CD4-positive, alpha-beta T cell treated with Interleukin-10 for 1 hour (primary cell): ENCODE measurements around the gene RCC2.

Experiments
- DNase-seq: peaks from one replicate; pipeline ENCODE4 v3.0.0-alpha.2; 2020

The RCC2 gene

DNA sequence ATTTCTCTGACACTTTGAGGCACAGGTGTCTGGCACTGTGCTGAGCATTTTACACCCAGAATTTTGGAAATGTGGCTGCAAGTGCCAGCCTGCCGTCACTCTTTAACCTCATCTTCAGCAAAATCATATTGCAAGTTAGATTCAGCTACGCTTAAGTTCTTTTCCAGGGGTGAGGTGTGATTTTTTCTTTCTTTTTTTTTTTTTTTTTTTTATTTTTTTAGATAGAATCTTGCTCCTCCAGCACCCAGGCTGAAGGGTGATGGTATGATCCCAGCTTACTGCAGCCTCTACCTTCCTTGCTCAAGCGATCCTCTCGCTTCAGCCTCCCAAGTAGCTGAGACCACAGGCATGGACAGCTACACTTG, 2.5 kb upstream of the RCC2 start:
- DNase-seq = no peak

DNA sequence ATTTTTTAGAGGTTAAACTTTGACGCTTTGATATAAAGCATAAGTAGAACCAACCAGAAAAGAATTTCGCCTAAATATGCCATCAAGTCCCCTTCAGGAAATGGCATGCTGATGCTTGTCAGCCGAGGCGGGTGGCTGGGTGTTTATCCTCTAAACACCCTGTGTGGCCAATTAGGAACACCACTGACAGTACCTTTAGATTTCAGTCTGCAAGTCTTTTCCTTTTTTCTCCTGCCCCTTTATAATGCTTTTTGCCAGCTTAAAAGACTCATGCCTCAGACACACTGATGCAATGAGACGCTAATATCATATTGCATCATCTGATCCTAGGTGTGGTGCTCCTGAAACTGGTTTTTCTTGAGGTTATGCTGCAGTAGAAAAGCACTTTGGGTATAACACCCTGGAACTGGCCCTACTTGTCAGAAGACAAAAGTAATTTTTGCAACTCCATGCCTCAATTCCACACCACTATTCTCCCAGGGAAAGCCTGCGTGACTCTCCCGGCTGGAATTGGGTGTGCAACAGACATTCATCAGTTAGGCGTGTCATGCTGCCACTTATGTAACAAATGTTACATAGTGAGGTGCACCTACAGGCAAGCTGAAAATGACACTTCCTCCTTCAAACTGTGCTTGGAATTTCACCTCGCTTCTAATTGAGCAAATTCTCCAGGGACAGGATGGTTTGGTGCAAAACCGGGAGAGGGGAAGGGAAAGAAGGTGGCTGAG, 2.0 kb upstream of the RCC2 start:
- DNase-seq = no peak

DNA sequence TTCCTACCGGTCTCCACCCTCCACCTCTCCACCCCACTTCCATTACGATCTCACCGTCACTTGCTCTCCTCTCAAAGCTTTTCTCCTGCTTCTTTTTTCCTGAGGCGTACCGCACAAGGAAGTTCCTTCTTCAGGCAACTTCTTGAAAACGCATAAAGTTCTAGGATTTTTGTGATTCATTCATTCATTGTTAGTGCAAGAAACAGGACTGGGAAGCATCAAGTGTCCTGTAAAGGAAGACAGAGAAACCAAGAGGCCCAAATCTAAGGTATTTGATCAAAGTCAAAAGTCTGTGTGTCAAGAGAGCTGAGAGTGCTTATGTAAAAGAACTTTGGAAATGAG, 1.3 kb upstream of the RCC2 start:
- DNase-seq = no peak

DNA sequence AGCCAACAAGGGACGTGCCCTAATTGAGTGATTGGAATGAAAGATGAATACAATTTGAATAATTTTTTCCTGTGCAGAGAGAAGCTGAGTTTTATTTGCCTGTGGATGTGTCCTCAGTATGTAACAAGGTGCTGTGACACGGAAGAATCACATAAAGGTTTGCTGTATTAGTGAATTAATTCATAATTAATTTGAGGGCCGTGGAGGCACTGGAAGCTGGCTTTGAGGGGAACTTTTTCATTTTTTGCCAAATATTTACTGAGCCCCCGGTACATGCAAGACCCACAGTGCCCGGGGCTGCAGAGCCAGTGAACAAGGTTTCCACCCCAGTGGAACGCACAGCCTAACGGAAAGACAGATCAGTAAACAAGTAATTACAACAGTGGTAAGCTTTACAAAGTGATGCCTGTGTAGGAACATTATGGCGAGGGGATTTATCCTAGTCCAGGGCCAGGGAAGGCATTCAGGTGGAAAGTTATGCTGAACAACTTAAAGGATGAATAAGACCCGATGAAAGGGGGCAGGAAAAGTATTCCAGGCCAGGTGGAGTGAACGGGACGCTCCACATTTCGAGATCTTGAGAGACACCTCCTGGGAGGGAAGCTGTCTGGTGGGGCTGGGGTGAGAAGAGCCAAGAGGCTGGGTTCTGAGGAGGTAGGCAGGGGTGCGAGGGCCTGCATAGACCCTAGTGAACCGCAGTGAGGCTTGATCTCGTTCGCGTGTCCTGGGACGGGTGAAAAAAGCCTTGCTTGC, 773 bp upstream of the RCC2 start:
- no peak for DNase-seq

DNA sequence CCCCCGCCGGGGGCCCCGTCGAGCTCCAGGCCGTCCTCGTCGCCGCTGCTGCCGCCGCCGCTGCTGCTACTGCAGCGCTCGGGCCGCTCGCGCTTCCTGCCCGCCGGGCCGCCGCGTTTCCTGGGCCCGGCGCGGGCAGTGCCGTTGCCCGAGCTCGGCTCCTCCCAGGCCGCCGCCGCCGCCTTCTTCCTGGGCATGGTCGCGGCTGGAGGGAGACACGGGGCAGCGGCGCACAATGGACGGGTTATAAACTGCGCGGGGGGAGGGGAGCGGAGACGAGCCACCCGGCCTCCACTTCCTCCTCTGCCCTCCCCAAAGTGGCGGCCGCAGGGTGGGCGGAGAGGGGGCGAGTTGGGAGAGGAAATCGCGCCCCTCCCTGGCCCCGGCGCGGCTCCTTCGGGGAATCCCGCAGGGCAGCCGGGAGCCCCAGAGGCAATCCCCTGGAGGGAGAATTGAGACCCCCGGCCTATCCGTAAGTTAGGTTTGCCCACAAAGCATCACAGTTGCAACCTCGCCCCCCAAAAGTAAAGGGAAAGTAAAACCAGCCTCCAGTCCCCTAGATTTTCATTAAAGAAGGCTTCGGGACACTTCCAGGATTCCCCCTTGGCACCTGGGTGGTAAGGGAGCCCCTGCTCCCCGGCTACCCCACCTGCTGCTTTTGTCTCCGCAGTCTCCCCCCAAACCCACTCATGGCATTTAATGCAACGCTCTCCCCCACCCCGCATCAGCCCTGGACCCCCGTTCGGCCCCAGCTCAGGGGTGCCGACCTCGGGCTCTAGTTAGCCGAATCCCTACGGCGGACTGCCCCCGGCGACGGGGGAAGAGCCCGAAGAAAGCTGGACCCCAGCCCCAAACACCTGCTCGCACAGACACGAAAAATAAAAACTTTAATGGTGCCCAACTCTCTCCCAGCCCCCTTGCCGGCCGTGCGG, 893 bp downstream of the RCC2 start:
- peak; percentile 74 for DNase-seq

DNA sequence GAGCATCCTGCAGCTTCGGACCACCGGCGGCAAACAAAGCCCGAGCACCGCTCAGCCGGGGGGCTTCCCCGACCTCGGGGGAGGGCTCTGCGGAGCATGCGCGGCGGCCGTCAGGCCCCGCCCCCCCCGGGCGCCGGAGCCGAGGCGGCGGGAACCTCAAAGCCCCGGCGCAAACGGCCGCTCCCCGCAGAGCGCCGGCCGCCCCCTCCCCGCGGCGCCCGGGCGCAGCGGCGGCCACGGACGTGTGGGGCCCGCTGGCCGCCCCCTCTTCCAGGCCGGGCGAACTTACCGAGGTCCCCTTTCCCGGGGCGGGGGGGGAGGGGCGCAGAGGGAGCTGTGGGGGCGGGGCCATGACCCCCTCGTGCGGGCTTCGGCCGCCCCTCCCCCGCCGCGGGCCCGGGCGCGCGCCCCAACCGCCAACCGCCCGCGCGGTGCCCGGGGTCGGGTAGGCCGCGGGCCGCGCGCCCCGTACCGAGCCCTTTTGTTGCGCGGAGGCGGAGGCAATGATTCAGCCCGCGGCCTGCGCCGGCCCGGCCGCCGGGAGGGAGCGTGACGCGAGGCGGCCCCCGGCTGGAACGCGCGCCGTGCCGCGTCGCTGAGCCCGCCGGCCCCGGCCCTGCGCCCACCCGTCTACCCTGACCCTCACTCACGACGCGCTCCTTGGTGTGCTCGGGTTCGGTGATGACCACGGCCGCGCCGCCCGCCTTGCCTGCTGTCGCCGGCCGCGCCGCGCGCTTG, 1.7 kb downstream of the RCC2 start:
- peak; percentile 56 for DNase-seq

DNA sequence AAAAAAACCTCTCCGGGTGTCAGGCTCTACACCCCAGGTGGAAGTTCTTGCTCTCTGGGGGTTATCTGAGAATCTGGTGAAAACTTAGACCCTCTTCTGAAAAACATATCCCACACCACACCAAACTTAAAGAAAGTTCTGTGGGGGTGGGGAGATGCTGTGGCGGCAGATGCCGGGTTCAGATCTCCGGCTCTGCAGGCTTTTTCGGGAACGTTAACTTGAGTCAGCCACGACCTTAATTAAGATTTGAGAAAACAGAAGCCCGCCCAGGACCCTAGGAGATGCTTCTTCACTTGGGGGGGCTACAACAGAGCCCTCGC, 2.3 kb downstream of the RCC2 start:
- DNase-seq = no peak

DNA sequence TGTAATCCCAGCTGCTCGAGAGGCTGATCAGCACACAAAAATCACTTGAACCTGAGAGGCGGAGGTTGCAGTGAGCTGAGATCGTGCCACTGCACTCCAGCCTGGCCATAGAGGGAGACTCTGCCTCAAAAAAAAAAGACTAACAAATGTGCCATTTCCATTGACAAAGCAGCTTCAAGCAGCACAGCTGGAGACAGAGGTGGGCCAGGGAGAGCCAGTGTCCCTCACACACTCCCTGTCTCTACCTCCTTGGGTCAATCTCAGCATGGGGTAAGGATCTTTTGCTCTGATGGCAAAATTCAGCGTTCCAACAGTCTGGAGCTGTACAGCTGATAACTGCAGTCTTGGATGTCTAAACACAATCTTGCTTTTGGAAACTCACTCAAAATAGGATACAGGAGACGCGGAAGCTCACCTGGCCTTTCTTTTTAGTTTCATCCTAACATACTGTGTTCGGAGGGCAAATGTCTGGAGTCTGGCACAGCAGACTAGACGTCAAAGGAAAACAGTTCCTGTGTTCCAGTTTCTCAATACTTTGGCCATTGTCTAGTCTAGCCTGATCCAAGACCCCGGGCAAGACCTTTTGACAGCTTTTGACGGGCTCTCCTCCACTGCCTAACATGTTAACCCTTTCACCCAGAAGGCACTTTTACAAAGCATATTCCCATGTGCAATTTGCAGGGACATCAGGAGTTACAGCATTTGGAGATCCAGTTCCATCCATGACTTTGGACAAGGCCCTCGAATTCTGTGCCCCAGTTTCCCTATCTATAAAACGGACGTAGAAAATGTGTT, 2.9 kb downstream of the RCC2 start:
- no peak for DNase-seq

DNA sequence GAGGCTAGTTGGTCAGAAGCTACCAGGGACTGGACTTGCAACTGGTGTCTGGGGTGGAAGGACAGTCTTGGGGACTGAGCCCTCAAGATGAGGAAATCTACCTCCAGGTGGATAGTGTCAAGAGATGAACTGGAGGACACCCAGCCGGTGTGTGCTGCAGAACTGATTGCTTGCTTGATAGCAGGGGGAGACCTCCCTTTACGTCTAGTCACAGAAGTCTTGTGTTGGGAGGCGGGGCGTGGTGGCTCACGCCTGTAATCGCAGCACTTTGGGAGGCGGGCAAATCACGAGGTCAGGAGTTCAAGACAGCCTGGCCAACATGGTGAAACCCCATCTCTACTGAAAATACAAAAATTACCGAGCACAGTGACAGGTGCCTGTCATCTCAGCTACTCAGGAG, 4.9 kb downstream of the RCC2 start:
- no peak for DNase-seq

DNA sequence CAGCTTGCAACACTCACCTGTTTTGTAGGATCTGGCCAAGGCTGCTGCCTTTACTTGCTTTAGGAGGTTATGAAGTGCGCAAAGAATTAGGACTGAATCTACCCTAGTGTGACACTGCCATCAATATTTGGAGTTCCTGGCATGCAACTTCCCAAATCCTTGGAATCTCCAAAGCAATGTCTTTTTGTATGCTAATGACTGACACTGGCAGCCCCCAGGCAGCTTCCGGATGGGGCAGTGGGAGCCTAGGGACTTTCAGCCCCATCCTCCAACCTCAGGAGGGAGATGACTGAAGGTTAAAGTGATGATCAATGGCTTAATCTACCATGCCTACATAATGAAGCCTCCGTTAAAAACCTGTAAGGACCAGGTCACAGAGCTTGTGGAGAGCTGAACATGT, 5.5 kb downstream of the RCC2 start:
- DNase-seq = no peak

DNA sequence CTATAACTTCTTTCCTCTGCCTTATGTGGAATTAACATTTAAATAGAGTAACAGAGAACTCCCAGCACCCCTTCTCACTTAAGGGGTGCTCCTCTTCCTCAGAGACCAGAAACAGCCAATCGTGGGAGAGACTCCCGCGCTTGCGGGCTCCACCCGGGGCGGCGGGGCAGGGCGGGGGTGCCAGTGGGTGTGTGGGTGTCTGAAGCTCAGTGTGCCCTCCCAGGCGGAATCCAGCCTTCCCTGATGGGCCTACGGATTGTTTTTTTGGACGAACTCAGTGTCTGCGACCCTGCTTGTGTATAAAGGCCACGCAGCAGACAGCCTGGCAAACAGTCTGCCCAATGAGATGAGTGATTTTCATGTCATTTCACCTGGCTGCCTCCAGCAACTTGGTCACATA, 6.2 kb downstream of the RCC2 start:
- DNase-seq = no peak

DNA sequence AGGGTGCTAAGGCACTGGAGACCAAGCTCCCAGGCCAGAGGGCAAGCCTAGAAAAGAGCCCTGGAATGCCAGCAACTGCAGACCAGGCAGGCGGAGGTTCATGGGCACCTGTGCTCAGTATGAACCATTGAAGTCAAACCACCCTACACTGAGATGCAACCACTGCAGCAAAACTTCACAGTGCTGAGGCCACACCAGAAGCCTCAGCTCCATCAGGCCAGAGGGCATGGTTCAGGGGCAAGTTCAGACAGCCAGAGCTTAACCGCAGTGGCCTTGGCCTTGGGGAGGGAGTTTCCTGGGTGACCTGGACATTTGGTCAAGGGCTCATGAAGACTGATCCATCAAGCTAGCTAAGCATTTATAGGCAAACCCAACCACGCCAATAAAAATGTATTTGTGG, 7.1 kb downstream of the RCC2 start:
- no peak for DNase-seq

DNA sequence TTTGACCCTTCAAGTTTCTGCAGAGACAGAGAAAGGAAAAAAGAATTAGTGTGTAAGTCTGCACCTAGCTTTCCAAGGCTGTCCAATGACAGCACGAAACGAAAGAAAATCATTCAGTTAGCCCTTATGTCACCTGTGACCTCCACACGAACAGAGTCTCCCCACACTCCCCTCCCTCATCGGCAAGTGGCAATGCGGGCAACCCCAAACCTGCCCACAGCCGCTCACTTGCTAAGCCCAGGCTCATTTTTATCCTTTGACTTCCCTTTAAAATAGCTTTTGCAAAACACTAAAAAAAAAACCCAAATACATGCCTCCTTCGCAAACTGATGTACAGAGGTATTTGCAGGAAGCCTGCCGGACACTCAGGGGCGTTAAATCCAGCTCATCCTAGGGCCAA, 10.3 kb downstream of the RCC2 start:
- DNase-seq = no peak

DNA sequence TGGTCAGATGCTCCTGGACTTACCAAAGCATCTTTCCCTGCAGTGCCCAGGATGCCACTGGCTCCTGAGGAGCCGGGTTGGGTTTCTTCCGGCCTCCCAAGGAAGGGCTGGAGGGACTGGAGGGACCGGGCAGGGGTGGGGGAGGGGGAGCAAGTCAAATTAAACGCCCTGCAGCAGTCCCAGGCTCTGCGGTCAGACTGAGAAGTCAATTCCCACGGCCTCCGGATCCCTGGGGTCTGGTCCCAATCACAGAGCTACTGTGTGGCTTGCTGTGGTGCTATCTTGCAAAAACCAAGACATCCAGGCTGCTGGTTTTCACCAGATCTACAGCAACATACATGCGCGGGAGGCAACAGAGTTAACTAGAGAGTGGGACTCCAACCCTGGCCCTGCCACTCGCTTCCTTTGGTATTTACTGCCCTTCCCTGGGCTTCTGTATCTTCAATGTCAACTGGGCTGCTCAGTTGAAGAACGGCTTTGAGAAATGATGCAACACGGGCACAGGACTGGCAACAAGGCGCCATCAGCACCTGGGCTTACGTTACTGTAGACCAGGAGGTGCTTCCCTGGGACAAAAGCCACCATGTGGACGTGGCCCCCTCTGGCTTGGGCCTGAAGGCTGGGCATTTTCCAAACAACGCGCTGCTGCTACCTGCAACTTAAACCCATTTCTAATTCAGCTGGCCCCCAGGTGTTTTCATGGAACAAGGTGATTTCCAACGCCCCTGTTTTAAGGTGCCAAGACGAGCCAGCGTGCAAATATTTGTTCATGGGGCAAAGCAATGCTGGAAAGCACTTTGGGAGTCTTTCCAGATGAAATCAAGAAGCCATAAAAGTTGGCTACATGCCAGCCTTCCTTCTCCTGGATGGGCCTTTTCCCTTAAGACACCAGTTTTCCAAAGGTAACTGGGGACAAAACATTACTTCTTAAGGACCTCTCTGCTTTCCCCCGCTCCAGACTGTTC, 11.5 kb downstream of the RCC2 start:
- no peak for DNase-seq

DNA sequence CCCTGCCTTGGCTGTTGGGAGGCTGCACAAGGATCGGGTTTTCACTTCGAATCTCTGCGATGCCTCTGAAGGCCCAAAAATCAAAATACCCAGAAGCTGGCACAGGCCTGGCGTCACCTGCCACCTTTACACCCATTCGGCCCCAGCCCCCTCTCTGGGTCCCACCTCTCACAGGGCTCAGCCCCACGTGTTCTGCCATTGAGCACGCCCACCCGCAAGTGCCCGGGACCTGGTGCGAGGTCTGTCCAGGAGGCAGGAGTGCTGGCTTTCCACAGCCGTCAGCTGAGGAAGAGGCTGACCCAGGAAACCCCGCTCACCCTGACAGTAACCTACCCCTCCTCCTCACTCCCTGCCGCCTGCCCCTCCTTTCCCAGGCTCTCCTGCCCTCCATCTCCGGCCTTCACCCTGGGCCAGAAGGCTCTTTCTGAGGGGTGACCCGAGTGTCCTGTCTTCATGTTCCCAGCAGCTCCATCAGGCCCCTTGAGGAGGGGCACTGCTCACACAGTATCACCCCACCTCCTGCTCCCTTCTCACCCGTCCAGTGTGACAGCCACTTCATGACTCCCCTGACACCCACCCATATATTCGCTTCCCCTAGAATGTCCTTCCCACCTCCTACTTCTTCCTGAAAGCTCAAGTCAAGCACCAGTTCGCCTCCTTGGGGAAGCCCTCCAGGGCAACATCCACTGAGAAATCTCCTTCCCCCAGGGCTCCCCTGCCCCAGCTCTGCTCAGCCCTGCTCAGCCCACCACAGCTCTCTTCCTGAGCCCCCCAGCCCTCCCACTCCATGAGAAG, 13.5 kb downstream of the RCC2 start:
- no peak for DNase-seq

DNA sequence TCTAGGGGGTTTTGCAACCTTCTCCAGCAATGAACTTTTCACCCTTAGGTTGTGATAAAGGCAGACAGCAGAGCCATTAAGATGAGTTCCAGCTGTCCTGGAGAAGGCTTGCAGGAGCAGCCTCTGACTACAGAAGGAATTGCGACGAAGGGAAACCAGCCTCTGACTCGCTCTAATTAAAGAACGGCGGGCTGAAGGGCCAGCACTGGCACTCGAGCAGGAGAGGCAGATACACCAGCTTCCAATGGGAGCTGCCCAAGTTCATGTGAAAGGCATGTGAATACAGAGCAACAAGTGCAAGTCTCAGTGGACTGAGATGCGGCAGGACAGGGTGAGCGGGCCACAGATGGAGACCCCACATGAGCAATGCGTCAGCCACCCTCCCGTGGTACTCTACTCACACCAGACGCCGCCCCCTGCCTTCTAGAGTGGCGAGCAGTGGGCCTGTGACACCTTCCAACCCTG, 15.7 kb downstream of the RCC2 start:
- no peak for DNase-seq

DNA sequence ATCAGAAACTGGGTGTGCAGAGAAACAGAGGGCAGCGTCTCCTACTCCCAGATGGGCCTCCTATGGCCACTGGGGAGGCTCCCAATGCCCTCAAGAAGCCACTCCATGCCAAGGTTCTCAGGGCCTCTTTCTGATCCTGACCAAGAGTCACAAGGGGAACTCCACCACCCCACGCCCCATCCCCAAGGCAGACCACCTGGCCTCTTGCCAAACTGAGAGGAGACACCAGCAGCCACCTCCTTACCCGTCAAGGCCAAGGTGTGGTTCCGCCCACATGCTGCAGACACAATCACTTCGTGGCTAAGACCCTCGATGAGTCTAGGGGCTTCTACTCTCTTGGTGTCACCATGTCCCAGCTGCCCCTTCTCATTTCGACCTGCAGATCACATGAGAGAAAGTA, 17.0 kb downstream of the RCC2 start:
- DNase-seq = no peak

DNA sequence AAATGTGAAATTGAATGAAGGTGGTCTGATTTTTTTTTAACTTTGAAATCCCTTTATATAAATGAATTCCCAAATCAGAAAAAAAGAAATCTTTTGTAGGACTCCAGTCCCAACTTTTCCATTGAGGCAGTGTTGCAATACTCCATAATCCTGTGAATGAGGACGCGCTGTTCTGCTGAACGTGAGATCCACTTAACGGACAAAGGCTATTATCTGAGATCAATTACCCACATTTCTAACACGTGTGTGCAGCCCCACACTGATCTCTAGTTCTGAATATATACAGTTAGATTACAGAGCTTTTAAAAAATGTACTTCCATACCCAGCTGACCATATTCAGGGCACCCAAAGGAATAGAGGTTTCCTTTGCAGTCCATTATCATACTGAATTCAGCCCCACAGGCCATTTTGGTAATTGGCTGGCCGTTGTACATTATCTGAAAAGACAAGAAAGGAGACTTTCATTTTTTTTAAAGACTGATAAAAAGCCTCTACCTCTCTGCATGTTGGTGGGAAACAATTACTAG, 19.0 kb downstream of the RCC2 start:
- DNase-seq = no peak

DNA sequence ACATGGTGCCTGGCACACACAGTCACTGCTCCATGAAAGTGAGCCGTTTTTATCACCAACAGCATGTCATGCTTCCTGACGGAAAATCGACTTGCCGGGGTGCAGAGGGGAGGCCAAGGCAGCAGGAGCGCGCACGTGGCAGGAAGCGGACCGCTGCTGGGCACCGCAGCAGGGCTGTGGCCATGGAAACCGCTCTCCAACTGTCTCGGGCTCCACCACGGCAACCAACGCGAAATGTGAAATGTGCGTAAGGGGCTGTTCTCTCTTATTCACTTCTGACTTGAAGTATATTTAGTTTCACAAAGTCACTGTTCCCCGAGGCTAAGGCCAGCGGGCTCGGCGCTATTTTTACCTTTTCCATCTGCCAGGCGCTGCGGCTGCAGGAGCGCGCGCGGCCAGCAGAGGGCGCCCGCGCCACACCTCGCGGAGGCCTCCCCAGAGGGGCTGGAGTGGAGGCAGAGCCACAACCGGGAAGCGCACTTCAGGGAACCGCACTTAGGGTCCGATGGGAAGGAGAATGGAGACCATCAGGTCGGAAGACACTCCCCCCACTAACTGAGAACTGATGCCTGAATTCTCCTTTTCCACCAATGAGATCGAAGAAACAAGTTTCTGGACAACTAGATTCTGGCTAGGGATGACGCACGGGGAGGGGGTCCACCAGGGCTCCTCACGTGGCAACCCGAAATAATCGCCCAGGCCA, 19.7 kb downstream of the RCC2 start:
- peak; percentile 67 for DNase-seq
